Kidney (tissue), 14 donors: ENCODE results near the gene STXBP6. TPM values are rescaled to one million over a fixed set of nuclear protein-coding genes. Genes with fewer than 3 reads are reported as not detected.
"Not testable (repeated sequence)": the region's sequence is repeated elsewhere in the genome, so short reads cannot be mapped to it uniquely, and the experiment has no call there.

Experiments used
- DNase-seq, 5 donors: peaks; one replicate each; pipeline ENCODE4 v3.0.0-alpha.2; 2013 to 2020
- FAIRE-seq: peaks from 2 replicates; lab custom pipeline; 2012; peaks lifted over from hg19 to GRCh38; lab: Jason Lieb, UNC
- H3K27ac ChIP-seq, 2 donors: one replicate each; pipeline ENCODE4 v1.7.0; 2013; ENCODE audit warnings: low read depth in 2 of 2, low read length in 2 of 2, inconsistent platforms in 1 of 2
- H3K27me3 ChIP-seq: one replicate; pipeline ENCODE4 v1.7.1; 2013; ENCODE audit warnings: low read length, inconsistent platforms; ENCODE audit not compliant: control insufficient read depth, insufficient read depth
- H3K36me3 ChIP-seq, 3 donors: one replicate each; pipeline versions ENCODE4 v1.7.0 to v1.7.1; 2013; ENCODE audit warnings: low read length in 3 of 3, control low read depth in 1 of 3, inconsistent platforms in 1 of 3; ENCODE audit not compliant: insufficient read depth in 3 of 3, control insufficient read depth in 2 of 3
- H3K4me1 ChIP-seq, 3 donors: one replicate each; pipeline versions ENCODE4 v1.7.0 to v1.7.1; 2013; ENCODE audit warnings: low read length in 3 of 3, inconsistent platforms in 1 of 3, low read depth in 1 of 3; ENCODE audit not compliant: control insufficient read depth in 2 of 3, insufficient read depth in 2 of 3
- H3K4me3 ChIP-seq, 3 donors: one replicate each; pipeline versions ENCODE4 v1.7.0 to v1.8.1; 2013; ENCODE audit warnings: low read length in 3 of 3, control low read depth in 1 of 3, inconsistent platforms in 1 of 3
- H3K9ac ChIP-seq, 3 donors: one replicate each; pipeline versions ENCODE4 v1.7.0 to v1.7.1; 2013; ENCODE audit warnings: low read length in 3 of 3, control low read depth in 1 of 3, inconsistent platforms in 1 of 3
- H3K9me3 ChIP-seq, 3 donors: one replicate each; pipeline versions ENCODE4 v1.7.0 to v1.7.1; 2013; ENCODE audit warnings: low read length in 3 of 3, control low read depth in 1 of 3, inconsistent platforms in 1 of 3; ENCODE audit not compliant: control insufficient read depth in 2 of 3, insufficient read depth in 1 of 3
- CTCF ChIP-seq: IDR thresholded peaks from 3 replicates; pipeline ENCODE4 v1.5.1; 2012; ENCODE audit warnings: mild to moderate bottlenecking, moderate library complexity, borderline replicate concordance; ENCODE audit not compliant: insufficient read depth; ENCODE audit errors: extremely low read depth
- intact Hi-C: fragments of 100-400 bp; cut with DNase I; formaldehyde crosslinking; loops from one replicate; pipeline ENCODE4 v1.11.1; 2022
- polyA plus RNA-seq: library from polyadenylated mRNA; stranded (reverse); fragments of 350-450 nt; fragmentation: Illumina TruSeq; extraction: RNeasy Lipid Tissue Mini Kit (QIAGEN cat#74804); gene quantifications from one replicate; pipeline ENCODE4 v1.2.3, GENCODE V29; 2014; ENCODE audit warnings: low read depth, low replicate concordance; ENCODE audit not compliant: insufficient read depth
- total RNA-seq: library from RNA; stranded (reverse); fragmentation: NEBNext Ultra II Directional; extraction: Animal tissue kit (Norgen Biotek cat#: 25700); gene quantifications from one replicate; pipeline ENCODE4 v1.2.1, GENCODE V29; 2021
- donor health status: control.
- donor health status: control.
- donor health status: control.
- donor health status: control.
- donor health status: control.
- donor health status: DM: yes; HTN: yes; CAD: no.
- donor health status: Normal renal cell carcinoma (clear cell type).

STXBP6 gene
- total and polyA plus RNA-seq, 2 donors from 2014 or later = 2.8 to 3.9 TPM

GRCh38 chr14:24777678-24778077 lies 272.3 kb downstream of the STXBP6 start:
- Histone ChIP-seq H3K27ac (no peak overlapping the region), H3K27me3 (no peaks in the 10 kb centered on the region), H3K4me1 (no peaks in the 10 kb centered on the region), H3K9me3 (no peaks in the 10 kb centered on the region), H3K9ac (no peak overlapping the region), H3K36me3 (no peaks in the 10 kb centered on the region), H3K4me3 (no peak overlapping the region)
- intact Hi-C loops = no loop called here
- DNase-seq (no peak), FAIRE-seq (no peak)
- TF ChIP-seq CTCF = no peak

DNA sequence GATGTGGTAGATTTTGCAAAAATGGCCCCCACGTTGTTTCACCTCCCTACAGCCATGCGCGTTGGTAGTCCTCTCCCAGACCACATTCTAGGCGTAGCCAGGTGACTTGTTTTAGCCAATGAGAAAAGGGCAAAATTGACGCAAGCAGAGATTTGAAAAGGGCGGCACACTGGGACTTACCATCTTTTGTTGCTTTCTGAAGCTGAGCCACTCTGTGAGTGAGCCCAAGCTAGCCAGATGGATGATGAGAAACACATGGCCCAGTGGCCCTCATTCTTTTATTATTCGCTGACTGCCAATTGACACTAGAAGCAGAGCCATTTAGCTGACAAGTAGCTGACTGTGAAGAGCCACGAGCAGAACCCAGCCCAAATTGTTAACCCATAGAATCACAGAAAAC lies 274.0 kb downstream of the STXBP6 start:
- TF ChIP-seq CTCF = no peak
- intact Hi-C loops = no loop called here
- no peak overlapping the region for H3K4me3 ChIP-seq
- no peaks in the 10 kb centered on the region for H3K36me3 ChIP-seq
- no peak overlapping the region for H3K9ac ChIP-seq
- H3K27ac ChIP-seq = no peak overlapping the region
- H3K9me3 ChIP-seq = no peaks in the 10 kb centered on the region
- DNase-seq = no peak
- no peaks in the 10 kb centered on the region for H3K27me3 ChIP-seq
- no peak for FAIRE-seq
- H3K4me1 ChIP-seq = no peaks in the 10 kb centered on the region

- H3K4me1 ChIP-seq = no peaks in the 10 kb centered on the region
- H3K9me3 ChIP-seq = no peaks in the 10 kb centered on the region
- no peak for TF ChIP-seq CTCF
- H3K4me3 ChIP-seq = no peak overlapping the region
- DNase-seq (peak in 2 of 5 donors; percentile 7 to 53), FAIRE-seq (no peak)
- H3K27me3 ChIP-seq = no peaks in the 10 kb centered on the region
- no peaks in the 10 kb centered on the region for H3K36me3 ChIP-seq
- H3K27ac ChIP-seq = peak overlapping the region in 1 of 2 donors; percentile 37
- intact Hi-C loops = no loop called here
- H3K9ac ChIP-seq = no peak overlapping the region
Measured at GRCh38 chr14:24774187-24774915, 275.6 kb downstream of the STXBP6 start.

- H3K4me3 ChIP-seq, FAIRE-seq, H3K4me1 ChIP-seq, H3K27me3 ChIP-seq, intact Hi-C loops, H3K27ac ChIP-seq, H3K9me3 ChIP-seq, H3K9ac ChIP-seq, DNase-seq, H3K36me3 ChIP-seq: not testable (repeated sequence)
Measured at GRCh38 chr14:24773564-24773963, 276.4 kb downstream of the STXBP6 start.
